GM23338 (cell line): ENCODE results near the gene USP7.

Source experiments
- CREB1 ChIP-seq: fragments of 250-450 bp; sonication (Bioruptor Pico); IDR thresholded peaks from 2 replicates; pipeline ENCODE4 v1.5.0; 2020; ENCODE audit warnings: low read depth, mild to moderate bottlenecking, moderate library complexity
- EZH2 ChIP-seq: fragments of 200-600 bp; sonication (generic); IDR thresholded peaks from one replicate; pipeline ENCODE4 v1.8.0; 2017; ENCODE audit warnings: antibody characterized with exemption, mild to moderate bottlenecking, low read depth; ENCODE audit not compliant: unreplicated experiment
- EZH2phosphoT487 ChIP-seq: fragments of 200-600 bp; sonication (generic); IDR thresholded peaks from one replicate; pipeline ENCODE4 v1.8.1; 2018; ENCODE audit warnings: antibody characterized with exemption; ENCODE audit not compliant: unreplicated experiment
- NANOG ChIP-seq: IDR thresholded peaks from 2 replicates; pipeline ENCODE4 v1.6.1; 2016; ENCODE audit warnings: antibody characterized with exemption, borderline replicate concordance
- POLR2AphosphoS5 ChIP-seq: IDR thresholded peaks from 2 replicates; pipeline ENCODE4 v1.6.1; 2016; ENCODE audit warnings: antibody characterized with exemption, low read depth
- REST ChIP-seq: IDR thresholded peaks from one replicate; pipeline ENCODE4 v1.6.1; 2018; ENCODE audit warnings: antibody characterized with exemption; ENCODE audit not compliant: unreplicated experiment
- STAT1 ChIP-seq: IDR thresholded peaks from one replicate; pipeline ENCODE4 v1.6.1; 2016; ENCODE audit warnings: antibody characterized with exemption; ENCODE audit not compliant: unreplicated experiment
- ZNF114 ChIP-seq: fragments of 250-450 bp; sonication (Bioruptor Pico); IDR thresholded peaks from 2 replicates; pipeline ENCODE4 v1.5.0; 2020; ENCODE audit warnings: mild to moderate bottlenecking, moderate library complexity
- TF ChIP-seq, protein P1 (sequence below), 2 experiments: fragments of 200-600 bp in 1 of 2; sonication (generic) in 1 of 2; conservative IDR thresholded peaks; 2 replicates each; pipeline versions ENCODE4 v1.5.1 to v1.6.1; 2016 to 2017; ENCODE audit warnings: antibody characterized with exemption in 2 of 2, low read depth in 2 of 2, mild to moderate bottlenecking in 2 of 2, moderate library complexity in 1 of 2

- TF ChIP-seq, protein P1, sequence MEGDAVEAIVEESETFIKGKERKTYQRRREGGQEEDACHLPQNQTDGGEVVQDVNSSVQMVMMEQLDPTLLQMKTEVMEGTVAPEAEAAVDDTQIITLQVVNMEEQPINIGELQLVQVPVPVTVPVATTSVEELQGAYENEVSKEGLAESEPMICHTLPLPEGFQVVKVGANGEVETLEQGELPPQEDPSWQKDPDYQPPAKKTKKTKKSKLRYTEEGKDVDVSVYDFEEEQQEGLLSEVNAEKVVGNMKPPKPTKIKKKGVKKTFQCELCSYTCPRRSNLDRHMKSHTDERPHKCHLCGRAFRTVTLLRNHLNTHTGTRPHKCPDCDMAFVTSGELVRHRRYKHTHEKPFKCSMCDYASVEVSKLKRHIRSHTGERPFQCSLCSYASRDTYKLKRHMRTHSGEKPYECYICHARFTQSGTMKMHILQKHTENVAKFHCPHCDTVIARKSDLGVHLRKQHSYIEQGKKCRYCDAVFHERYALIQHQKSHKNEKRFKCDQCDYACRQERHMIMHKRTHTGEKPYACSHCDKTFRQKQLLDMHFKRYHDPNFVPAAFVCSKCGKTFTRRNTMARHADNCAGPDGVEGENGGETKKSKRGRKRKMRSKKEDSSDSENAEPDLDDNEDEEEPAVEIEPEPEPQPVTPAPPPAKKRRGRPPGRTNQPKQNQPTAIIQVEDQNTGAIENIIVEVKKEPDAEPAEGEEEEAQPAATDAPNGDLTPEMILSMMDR (conservative IDR thresholded peaks at IDR 0.05; ENCODE audit: low read depth in 2 of 2) = no peak
- TF ChIP-seq EZH2 (no peak), EZH2phosphoT487 (no peak), POLR2AphosphoS5 (no peak), CREB1 (CRISPR knock-in tag) (no peak), NANOG (no peak), REST (no peak), STAT1 (no peak), ZNF114 (CRISPR knock-in tag) (no peak)
Observed at GRCh38 chr16:8866884-8867215, 96.9 kb downstream of the USP7 start.
